ENCODE results near the gene NEGR1.

GRCh38 chr1:71967670-71968069 is 314.7 kb downstream of the NEGR1 start:
- TF ChIP-seq, protein P1, sequence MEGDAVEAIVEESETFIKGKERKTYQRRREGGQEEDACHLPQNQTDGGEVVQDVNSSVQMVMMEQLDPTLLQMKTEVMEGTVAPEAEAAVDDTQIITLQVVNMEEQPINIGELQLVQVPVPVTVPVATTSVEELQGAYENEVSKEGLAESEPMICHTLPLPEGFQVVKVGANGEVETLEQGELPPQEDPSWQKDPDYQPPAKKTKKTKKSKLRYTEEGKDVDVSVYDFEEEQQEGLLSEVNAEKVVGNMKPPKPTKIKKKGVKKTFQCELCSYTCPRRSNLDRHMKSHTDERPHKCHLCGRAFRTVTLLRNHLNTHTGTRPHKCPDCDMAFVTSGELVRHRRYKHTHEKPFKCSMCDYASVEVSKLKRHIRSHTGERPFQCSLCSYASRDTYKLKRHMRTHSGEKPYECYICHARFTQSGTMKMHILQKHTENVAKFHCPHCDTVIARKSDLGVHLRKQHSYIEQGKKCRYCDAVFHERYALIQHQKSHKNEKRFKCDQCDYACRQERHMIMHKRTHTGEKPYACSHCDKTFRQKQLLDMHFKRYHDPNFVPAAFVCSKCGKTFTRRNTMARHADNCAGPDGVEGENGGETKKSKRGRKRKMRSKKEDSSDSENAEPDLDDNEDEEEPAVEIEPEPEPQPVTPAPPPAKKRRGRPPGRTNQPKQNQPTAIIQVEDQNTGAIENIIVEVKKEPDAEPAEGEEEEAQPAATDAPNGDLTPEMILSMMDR (IDR thresholded peaks at IDR 0.05): no peak
- TF ChIP-seq POLR2AphosphoS5 (IDR thresholded peaks at IDR 0.05) (no peak), EP300 (IDR thresholded peaks at IDR 0.05) (no peak)
